Epithelial cell of esophagus (primary cell): Measurements from ENCODE around the gene HRH3.
A peak's percentile ranks its signal among the peaks of the same experiment; 100 is the strongest.

Experiments used
- DNase-seq: peaks from one replicate; pipeline ENCODE4 v3.0.0; 2010; ENCODE audit warnings: low read depth
- H3K4me3 ChIP-seq: 2 replicates; pipeline ENCODE4 v1.5.1; 2011; ENCODE audit warnings: mild to moderate bottlenecking, low read length, control low read depth
- TF ChIP-seq, protein P1 (sequence below): IDR thresholded peaks from 2 replicates; pipeline ENCODE4 v1.5.1; 2011; ENCODE audit warnings: low read depth, mild to moderate bottlenecking, low read length, control low read depth, inconsistent platforms; ENCODE audit not compliant: insufficient read depth; ENCODE audit errors: missing control alignments

Gene HRH3

DNA sequence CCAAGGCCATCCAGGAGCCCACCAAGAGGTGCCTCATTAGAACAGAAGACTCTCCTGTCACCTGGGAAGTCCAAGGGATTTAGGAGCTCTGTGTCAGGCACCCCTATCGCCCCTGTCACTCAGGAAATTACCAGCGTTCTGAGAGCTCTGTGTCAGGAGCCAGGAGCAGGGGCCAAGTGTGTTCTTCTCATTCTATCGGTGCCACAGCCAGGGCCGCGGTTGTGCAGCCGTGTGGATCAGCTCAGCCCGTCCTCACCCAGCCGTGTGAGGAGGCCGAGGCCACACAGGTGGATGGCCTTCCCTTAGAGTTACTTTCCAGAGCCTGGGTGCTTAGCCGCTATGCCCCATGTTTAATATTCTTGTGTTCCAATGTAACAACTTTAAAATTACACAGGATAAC, 27.4 kb downstream of the HRH3 start:
- no peak overlapping the region for H3K4me3 ChIP-seq
- TF ChIP-seq, protein P1, sequence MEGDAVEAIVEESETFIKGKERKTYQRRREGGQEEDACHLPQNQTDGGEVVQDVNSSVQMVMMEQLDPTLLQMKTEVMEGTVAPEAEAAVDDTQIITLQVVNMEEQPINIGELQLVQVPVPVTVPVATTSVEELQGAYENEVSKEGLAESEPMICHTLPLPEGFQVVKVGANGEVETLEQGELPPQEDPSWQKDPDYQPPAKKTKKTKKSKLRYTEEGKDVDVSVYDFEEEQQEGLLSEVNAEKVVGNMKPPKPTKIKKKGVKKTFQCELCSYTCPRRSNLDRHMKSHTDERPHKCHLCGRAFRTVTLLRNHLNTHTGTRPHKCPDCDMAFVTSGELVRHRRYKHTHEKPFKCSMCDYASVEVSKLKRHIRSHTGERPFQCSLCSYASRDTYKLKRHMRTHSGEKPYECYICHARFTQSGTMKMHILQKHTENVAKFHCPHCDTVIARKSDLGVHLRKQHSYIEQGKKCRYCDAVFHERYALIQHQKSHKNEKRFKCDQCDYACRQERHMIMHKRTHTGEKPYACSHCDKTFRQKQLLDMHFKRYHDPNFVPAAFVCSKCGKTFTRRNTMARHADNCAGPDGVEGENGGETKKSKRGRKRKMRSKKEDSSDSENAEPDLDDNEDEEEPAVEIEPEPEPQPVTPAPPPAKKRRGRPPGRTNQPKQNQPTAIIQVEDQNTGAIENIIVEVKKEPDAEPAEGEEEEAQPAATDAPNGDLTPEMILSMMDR, result no peak
- no peak for DNase-seq

GRCh38 chr20:62191781-62192559, 28.1 kb downstream of the HRH3 start:
- no peak overlapping the region for H3K4me3 ChIP-seq
- TF ChIP-seq, protein P1, result no peak
- no peak for DNase-seq

DNA sequence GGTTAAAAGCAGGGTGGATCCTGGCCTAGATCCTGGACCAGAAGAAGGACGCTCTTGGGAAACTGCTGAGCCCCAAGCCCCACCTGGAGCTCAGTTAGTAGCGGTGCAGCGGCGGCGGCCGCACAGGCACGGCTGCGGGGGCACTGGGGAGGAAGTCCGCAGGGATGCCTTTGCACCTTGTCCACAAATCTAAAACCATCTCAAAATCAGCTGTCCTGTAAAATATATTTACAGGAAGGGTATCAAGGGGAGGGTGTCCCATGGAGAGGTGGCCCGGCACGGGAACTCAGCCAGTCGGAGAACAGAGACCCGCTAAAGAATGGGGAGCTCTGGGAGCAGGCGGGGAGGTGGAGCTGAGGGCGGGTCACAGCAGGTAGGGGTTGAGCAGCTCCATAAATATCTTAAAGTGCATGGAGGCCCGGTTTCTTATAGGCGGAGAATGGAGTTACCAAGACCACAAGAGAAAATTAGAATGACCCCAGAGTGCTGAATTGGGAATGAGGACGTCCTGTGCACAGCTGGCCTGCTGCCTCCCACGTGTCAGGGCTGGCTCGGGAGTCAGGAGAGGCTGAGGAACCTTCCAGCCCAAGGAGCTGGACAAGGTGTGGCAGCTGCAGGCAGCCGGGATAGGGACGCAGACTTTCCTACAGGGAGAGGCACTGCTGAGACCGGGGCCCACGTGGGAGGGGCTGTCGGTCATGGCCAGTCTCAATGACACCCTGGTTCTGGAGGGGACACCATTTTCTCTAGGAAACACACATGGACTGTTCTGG, 29.3 kb downstream of the HRH3 start:
- DNase-seq, result no peak
- TF ChIP-seq, protein P1, result no peak

GRCh38 chr20:62186887-62187866, 32.9 kb downstream of the HRH3 start:
- TF ChIP-seq, protein P1, result no peak
- peak; percentile 21 for DNase-seq
- no peak overlapping the region for H3K4me3 ChIP-seq

More for the DNA sequence above, 29.3 kb downstream of the HRH3 start:
- no peak overlapping the region for H3K4me3 ChIP-seq

DNA sequence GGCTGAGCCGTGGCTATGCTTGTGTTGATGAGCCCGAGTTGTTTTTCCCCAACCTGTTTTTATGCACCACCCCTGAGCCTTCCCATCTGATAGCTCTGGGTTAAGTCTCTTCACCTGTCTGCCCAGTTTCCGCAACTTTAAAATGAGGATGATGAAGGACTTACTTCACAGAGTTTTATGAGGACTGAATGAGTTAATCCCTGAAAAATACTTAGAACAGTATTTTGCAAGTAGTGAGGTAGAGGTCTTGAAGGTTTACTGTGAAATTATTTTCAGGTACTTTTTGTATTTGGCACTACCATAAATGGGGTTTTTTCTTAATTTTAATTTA, 34.0 kb downstream of the HRH3 start:
- no peak overlapping the region for H3K4me3 ChIP-seq
- TF ChIP-seq, protein P1, result no peak
- no peak for DNase-seq

DNA sequence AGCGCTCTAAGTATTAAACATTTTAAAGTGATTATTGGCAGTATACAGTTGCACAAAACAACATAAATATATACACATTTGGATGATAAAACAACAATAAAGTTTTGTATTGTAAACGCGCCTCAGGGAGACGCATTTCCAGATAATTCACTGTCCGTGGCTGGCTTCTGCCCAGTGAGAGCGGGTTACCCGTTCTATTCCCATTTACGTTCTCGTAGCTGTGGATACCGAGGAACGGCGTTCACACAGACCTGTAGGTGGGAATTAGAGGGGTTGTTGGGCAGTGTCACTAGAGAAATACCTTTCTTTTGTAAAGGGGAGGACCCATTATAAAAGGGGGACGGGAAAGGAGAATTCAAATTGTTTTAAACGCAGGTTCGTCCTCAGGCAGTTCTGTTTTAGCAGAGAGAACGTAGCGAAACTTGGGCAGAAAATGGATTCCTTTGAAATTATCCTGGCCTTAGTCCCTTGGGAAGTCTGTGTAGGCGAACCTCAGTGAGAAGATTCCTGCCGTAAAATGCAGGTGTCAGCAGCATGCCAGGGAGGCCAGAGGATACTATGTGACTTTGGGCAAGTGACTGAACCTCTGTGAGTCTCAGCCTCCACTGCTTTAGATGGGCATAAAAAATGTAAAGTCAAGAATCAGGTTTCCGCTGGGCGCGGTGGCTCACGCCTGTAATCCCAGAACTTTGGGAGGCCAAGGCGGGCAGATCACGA, 36.5 kb downstream of the HRH3 start:
- peak overlapping the region; percentile 94 for H3K4me3 ChIP-seq
- TF ChIP-seq, protein P1, result no peak
- no peak for DNase-seq
